Keratinocyte (primary cell): ENCODE measurements around the gene SEMA3F. TPM values are rescaled to one million over a fixed set of nuclear protein-coding genes. Genes with fewer than 3 reads are reported as not detected.

Experiments used
- DNase-seq: peaks from one replicate; pipeline ENCODE4 v3.0.0-alpha.2; 2011; ENCODE audit warnings: low read depth, missing footprints, low spot score
- FAIRE-seq: peaks from 2 replicates; lab custom pipeline; 2011; peaks lifted over from hg19 to GRCh38; lab: Jason Lieb, UNC
- H2AFZ ChIP-seq: 2 replicates; pipeline ENCODE4 v1.6.0; 2012; ENCODE audit warnings: low read length, control low read depth, inconsistent platforms; ENCODE audit not compliant: control insufficient read depth
- H3K27ac ChIP-seq: 2 replicates; pipeline ENCODE4 v1.5.1; 2011; ENCODE audit warnings: low read length; ENCODE audit not compliant: control insufficient read depth, insufficient read depth
- H3K27me3 ChIP-seq: 3 replicates; pipeline ENCODE4 v1.6.0; 2011; ENCODE audit warnings: low read length; ENCODE audit not compliant: control insufficient read depth, insufficient read depth; ENCODE audit errors: extremely low read depth
- H3K36me3 ChIP-seq, 2 experiments: 2 replicates in 1 of 2; 3 replicates in 1 of 2; pipeline ENCODE4 v1.5.1; 2011; ENCODE audit warnings: low read length in 2 of 2, mild to moderate bottlenecking in 1 of 2; ENCODE audit not compliant: control insufficient read depth in 2 of 2, insufficient read depth in 2 of 2; ENCODE audit errors: extremely low read depth in 1 of 2
- H3K4me1 ChIP-seq: 3 replicates; pipeline ENCODE4 v1.5.1; 2011; ENCODE audit warnings: low read length; ENCODE audit not compliant: control insufficient read depth, insufficient read depth; ENCODE audit errors: extremely low read depth
- H3K4me2 ChIP-seq: 3 replicates; pipeline ENCODE4 v1.6.0; 2011; ENCODE audit warnings: low read depth, low read length; ENCODE audit not compliant: control insufficient read depth, insufficient read depth; ENCODE audit errors: extremely low read depth
- H3K4me3 ChIP-seq, 3 experiments: fragments of 200-600 bp in 1 of 3; sonication (generic) in 1 of 3; 2 replicates in 2 of 3; 3 replicates in 1 of 3; pipeline ENCODE4 v1.5.1; 2011 to 2016; ENCODE audit warnings: low read length in 3 of 3, mild to moderate bottlenecking in 3 of 3, control low read depth in 2 of 3, inconsistent platforms in 1 of 3, low read depth in 1 of 3, mixed read lengths in 1 of 3, mixed run types in 1 of 3, moderate library complexity in 1 of 3; ENCODE audit not compliant: control insufficient read depth in 2 of 3, insufficient read depth in 2 of 3; ENCODE audit errors: extremely low read depth in 1 of 3
- H3K79me2 ChIP-seq: 2 replicates; pipeline ENCODE4 v1.6.0; 2012; ENCODE audit warnings: low read length; ENCODE audit not compliant: control insufficient read depth, insufficient read depth
- H3K9ac ChIP-seq: 3 replicates; pipeline ENCODE4 v1.6.0; 2011; ENCODE audit warnings: low read length; ENCODE audit not compliant: control insufficient read depth, insufficient read depth; ENCODE audit errors: extremely low read depth
- H3K9me1 ChIP-seq: 3 replicates; pipeline ENCODE4 v1.6.0; 2011; ENCODE audit warnings: low read length; ENCODE audit not compliant: control insufficient read depth, insufficient read depth; ENCODE audit errors: extremely low read depth
- H3K9me3 ChIP-seq: 2 replicates; pipeline ENCODE4 v1.5.1; 2012; ENCODE audit warnings: low read depth, low read length; ENCODE audit not compliant: control insufficient read depth
- H4K20me1 ChIP-seq: 3 replicates; pipeline ENCODE4 v1.6.0; 2011; ENCODE audit warnings: low read length; ENCODE audit not compliant: control insufficient read depth, insufficient read depth; ENCODE audit errors: extremely low read depth
- EZH2 ChIP-seq: IDR thresholded peaks from one replicate; pipeline ENCODE4 v1.6.1; 2012; ENCODE audit warnings: inconsistent platforms, mild to moderate bottlenecking, low read length, moderate library complexity
- dilution Hi-C: fragments of 300-500 bp; cut with MboI; formaldehyde crosslinking; loops from one replicate; pipeline ENCODE4 v1.7.0; 2020; ENCODE audit warnings: low sequenced_read_pairs; ENCODE audit not compliant: extremely low pct_ligation_motif_present
- polyA plus RNA-seq, 5 experiments: library from polyadenylated mRNA; depleted of rRNA in 3 of 5; stranded (reverse) in 3 of 5; stranded (forward) in 1 of 5; unstranded in 1 of 5; fragments of >200 nt; gene quantifications; 1 replicate in 1 of 5; 2 replicates in 3 of 5; 3 replicates in 1 of 5; pipeline versions ENCODE4 v1.2.1 to v1.2.3, GENCODE V29; 2011 to 2012; ENCODE audit warnings: missing spikeins in 2 of 5, low read depth in 1 of 5, low replicate concordance in 1 of 5
- TF ChIP-seq, protein P1 (sequence below), 3 experiments: IDR thresholded peaks in 1 of 3; conservative IDR thresholded peaks in 1 of 3; optimal IDR thresholded peaks in 1 of 3; 2 replicates in 2 of 3; 3 replicates in 1 of 3; pipeline versions ENCODE3 to v1.5.1; 2011; ENCODE audit warnings: low read length in 3 of 3, mild to moderate bottlenecking in 3 of 3, moderate library complexity in 2 of 3, control low read depth in 1 of 3, inconsistent platforms in 1 of 3; ENCODE audit not compliant: insufficient read depth in 2 of 3; ENCODE audit errors: extremely low read depth in 1 of 3

SEMA3F gene
- polyA plus RNA-seq, 1 donor (not counting 4 experiments of a cell fraction or from before 2014, with no cell fraction given) = 72.8 TPM

DNA sequence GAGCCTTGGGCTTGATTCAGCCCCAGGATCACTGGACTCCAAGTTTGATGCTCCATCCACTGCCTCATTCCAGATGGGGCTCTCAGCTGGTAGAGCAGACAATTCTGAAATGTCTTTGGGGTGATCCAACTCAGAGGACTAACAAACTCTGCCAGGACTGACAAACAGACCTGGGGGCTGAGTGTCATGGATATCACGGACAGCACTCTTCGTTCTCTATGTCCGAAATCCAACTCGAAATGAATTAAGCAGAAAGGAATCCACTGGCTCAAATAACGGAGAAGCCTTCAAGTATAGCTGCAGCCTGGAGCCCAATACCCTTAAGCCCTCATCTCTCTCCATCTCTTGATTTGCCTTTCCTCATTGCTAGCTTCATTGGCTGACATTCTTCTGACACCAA is 64.2 kb downstream of the SEMA3F start:
- no peaks in the 10 kb centered on the region for H3K9me3 ChIP-seq
- FAIRE-seq = no peak

DNA sequence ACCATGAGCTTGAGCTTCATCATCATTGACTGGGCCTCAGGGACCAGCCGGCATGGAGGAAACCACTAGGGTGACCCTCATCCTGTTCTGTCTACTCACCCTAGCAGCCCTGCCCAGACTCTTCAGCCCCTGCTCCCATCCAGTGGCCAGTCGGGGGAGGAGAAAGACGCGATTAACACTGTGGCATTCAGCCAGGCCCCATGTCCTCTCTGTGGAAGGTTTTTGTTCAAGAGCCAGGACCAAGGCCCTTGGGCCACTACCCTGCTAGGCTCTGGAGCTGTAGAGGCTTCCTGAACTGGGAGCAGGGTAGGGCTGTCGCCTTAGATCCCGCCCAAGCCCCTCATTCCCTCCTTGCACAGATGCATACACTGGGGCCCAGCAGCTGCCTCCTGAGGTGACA is 65.0 kb downstream of the SEMA3F start:
- dilution Hi-C loops = no loop called here
- Histone ChIP-seq H3K36me3 (no peaks in the 10 kb centered on the region), H3K79me2 (no peaks in the 10 kb centered on the region), H2AFZ (no peak overlapping the region), H3K4me3 (no peak overlapping the region), H3K9me3 (no peaks in the 10 kb centered on the region), H3K4me1 (peaks cover 11% of the 10 kb centered on the region), H3K9me1 (no peaks in the 10 kb centered on the region), H3K4me2 (no peak overlapping the region), H3K9ac (no peak overlapping the region), H4K20me1 (no peaks in the 10 kb centered on the region), H3K27me3 (peaks cover 4% of the 10 kb centered on the region), H3K27ac (no peak overlapping the region)
- no peak for DNase-seq
- TF ChIP-seq, protein P1, sequence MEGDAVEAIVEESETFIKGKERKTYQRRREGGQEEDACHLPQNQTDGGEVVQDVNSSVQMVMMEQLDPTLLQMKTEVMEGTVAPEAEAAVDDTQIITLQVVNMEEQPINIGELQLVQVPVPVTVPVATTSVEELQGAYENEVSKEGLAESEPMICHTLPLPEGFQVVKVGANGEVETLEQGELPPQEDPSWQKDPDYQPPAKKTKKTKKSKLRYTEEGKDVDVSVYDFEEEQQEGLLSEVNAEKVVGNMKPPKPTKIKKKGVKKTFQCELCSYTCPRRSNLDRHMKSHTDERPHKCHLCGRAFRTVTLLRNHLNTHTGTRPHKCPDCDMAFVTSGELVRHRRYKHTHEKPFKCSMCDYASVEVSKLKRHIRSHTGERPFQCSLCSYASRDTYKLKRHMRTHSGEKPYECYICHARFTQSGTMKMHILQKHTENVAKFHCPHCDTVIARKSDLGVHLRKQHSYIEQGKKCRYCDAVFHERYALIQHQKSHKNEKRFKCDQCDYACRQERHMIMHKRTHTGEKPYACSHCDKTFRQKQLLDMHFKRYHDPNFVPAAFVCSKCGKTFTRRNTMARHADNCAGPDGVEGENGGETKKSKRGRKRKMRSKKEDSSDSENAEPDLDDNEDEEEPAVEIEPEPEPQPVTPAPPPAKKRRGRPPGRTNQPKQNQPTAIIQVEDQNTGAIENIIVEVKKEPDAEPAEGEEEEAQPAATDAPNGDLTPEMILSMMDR (optimal IDR thresholded peaks at IDR 0.05 in 1 of 3, IDR thresholded peaks at IDR 0.05 in 1 of 3, conservative IDR thresholded peaks at IDR 0.05 in 1 of 3; ENCODE audit: extremely low read depth in 1 of 3, insufficient read depth in 2 of 3, low read length in 3 of 3) = no peak
- TF ChIP-seq EZH2 = no peak
- no peak for FAIRE-seq

More for the DNA sequence above, 64.2 kb downstream of the SEMA3F start:
- no peak overlapping the region for H3K4me2 ChIP-seq
- H3K36me3 ChIP-seq = no peaks in the 10 kb centered on the region
- dilution Hi-C loops = no loop called here
- H2AFZ ChIP-seq = no peak overlapping the region
- no peak for TF ChIP-seq EZH2
- TF ChIP-seq, protein P1 (optimal IDR thresholded peaks at IDR 0.05 in 1 of 3, IDR thresholded peaks at IDR 0.05 in 1 of 3, conservative IDR thresholded peaks at IDR 0.05 in 1 of 3; ENCODE audit: extremely low read depth in 1 of 3, insufficient read depth in 2 of 3, low read length in 3 of 3) = no peak
- DNase-seq = no peak
- H3K4me3 ChIP-seq = no peak overlapping the region
- H3K79me2 ChIP-seq = no peaks in the 10 kb centered on the region
- H3K9ac ChIP-seq = no peak overlapping the region
- H3K27me3 ChIP-seq = peaks cover 3% of the 10 kb centered on the region
- H3K9me1 ChIP-seq = no peaks in the 10 kb centered on the region
- no peak overlapping the region for H3K27ac ChIP-seq
- peaks cover 11% of the 10 kb centered on the region for H3K4me1 ChIP-seq
- no peaks in the 10 kb centered on the region for H4K20me1 ChIP-seq
